ENCODE results near the gene TTLL8. TPM values are rescaled to one million over a fixed set of nuclear protein-coding genes. Genes with fewer than 3 reads are reported as not detected.

The TTLL8 gene
- total RNA-seq, 1 experiment from 2014 or later = not detected

DNA sequence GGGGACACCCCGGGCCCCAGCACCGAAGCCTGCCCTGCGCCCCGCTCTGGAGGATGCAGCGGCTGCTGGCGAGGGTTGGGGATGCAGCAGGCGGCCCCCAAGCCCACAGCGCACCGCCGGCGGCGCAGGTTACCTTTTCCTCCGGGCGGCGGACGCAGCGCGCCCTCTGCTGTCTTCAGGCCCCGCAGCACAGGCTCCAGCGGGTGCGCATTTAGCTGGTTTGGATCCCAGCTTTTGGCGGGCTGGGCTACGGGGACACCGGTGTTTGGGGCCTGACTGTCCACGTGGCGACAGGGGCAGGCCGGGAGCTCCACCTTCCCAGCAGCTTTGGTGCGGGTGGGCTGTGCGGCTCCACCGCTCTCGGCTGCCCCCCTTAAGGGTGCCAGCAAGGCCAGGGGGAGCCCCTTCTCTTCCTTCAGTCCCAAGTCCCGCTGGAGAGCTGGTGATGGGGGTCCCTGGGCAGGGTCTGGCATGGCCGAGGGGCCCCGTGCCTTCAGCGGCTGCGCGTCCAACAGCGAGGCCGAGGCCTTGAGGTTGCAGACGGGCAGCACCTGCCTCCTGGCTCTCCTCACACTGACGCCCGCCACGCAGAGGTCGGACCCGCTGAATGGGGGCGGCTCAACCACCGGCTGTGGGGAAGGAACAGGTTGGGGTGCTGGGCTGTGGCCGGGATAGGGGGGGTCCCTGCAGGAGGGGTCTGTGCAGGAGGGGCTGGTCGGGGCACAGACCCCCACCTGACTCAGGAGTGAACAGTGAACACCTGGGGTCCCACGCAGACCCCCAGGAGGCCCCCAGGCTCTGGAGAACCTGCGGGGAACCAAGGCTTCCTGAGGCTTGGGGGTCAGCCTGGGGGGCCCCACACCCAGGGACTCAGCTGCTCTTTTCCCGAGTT lies 27.6 kb downstream of the TTLL8 start (continued):
- TF ChIP-seq, protein P1, sequence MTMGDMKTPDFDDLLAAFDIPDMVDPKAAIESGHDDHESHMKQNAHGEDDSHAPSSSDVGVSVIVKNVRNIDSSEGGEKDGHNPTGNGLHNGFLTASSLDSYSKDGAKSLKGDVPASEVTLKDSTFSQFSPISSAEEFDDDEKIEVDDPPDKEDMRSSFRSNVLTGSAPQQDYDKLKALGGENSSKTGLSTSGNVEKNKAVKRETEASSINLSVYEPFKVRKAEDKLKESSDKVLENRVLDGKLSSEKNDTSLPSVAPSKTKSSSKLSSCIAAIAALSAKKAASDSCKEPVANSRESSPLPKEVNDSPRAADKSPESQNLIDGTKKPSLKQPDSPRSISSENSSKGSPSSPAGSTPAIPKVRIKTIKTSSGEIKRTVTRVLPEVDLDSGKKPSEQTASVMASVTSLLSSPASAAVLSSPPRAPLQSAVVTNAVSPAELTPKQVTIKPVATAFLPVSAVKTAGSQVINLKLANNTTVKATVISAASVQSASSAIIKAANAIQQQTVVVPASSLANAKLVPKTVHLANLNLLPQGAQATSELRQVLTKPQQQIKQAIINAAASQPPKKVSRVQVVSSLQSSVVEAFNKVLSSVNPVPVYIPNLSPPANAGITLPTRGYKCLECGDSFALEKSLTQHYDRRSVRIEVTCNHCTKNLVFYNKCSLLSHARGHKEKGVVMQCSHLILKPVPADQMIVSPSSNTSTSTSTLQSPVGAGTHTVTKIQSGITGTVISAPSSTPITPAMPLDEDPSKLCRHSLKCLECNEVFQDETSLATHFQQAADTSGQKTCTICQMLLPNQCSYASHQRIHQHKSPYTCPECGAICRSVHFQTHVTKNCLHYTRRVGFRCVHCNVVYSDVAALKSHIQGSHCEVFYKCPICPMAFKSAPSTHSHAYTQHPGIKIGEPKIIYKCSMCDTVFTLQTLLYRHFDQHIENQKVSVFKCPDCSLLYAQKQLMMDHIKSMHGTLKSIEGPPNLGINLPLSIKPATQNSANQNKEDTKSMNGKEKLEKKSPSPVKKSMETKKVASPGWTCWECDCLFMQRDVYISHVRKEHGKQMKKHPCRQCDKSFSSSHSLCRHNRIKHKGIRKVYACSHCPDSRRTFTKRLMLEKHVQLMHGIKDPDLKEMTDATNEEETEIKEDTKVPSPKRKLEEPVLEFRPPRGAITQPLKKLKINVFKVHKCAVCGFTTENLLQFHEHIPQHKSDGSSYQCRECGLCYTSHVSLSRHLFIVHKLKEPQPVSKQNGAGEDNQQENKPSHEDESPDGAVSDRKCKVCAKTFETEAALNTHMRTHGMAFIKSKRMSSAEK (CRISPR knock-in tag; IDR thresholded peaks at IDR 0.05; ENCODE audit: borderline replicate concordance) = no peak
- TF ChIP-seq, protein P2, sequence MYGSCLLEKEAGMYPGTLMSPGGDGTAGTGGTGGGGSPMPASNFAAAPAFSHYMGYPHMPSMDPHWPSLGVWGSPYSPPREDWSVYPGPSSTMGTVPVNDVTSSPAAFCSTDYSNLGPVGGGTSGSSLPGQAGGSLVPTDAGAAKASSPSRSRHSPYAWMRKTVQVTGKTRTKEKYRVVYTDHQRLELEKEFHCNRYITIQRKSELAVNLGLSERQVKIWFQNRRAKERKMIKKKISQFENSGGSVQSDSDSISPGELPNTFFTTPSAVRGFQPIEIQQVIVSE (CRISPR knock-in tag; IDR thresholded peaks at IDR 0.05; ENCODE audit: borderline replicate concordance) = no peak
- TF ChIP-seq, protein P3, sequence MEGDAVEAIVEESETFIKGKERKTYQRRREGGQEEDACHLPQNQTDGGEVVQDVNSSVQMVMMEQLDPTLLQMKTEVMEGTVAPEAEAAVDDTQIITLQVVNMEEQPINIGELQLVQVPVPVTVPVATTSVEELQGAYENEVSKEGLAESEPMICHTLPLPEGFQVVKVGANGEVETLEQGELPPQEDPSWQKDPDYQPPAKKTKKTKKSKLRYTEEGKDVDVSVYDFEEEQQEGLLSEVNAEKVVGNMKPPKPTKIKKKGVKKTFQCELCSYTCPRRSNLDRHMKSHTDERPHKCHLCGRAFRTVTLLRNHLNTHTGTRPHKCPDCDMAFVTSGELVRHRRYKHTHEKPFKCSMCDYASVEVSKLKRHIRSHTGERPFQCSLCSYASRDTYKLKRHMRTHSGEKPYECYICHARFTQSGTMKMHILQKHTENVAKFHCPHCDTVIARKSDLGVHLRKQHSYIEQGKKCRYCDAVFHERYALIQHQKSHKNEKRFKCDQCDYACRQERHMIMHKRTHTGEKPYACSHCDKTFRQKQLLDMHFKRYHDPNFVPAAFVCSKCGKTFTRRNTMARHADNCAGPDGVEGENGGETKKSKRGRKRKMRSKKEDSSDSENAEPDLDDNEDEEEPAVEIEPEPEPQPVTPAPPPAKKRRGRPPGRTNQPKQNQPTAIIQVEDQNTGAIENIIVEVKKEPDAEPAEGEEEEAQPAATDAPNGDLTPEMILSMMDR (IDR thresholded peaks at IDR 0.05) = peak; percentile 63; the same call in 1 of the 2 replicates
- TF ChIP-seq ZNF671 (CRISPR knock-in tag; IDR thresholded peaks at IDR 0.05) (no peak), ZNF138 (CRISPR knock-in tag; conservative IDR thresholded peaks at IDR 0.05) (no peak), KAT7 (CRISPR knock-in tag; IDR thresholded peaks at IDR 0.05; ENCODE audit: borderline replicate concordance) (0 out of 2 replicates have a peak, but pooled peaks have one; percentile 49), RELA (CRISPR knock-in tag; IDR thresholded peaks at IDR 0.05; ENCODE audit: borderline replicate concordance) (no peak), ZNF219 (CRISPR knock-in tag; IDR thresholded peaks at IDR 0.05; ENCODE audit: borderline replicate concordance) (no peak), ATF1 (CRISPR knock-in tag; IDR thresholded peaks at IDR 0.05) (no peak), ZNF396 (CRISPR knock-in tag; IDR thresholded peaks at IDR 0.05; ENCODE audit: borderline replicate concordance) (no peak), ZNF232 (CRISPR knock-in tag; IDR thresholded peaks at IDR 0.05) (no peak), RORB (CRISPR knock-in tag; IDR thresholded peaks at IDR 0.05) (no peak), JAZF1 (CRISPR knock-in tag; IDR thresholded peaks at IDR 0.05) (no peak), OVOL2 (CRISPR knock-in tag; IDR thresholded peaks at IDR 0.05; ENCODE audit: borderline replicate concordance) (no peak), IRF2 (CRISPR knock-in tag; IDR thresholded peaks at IDR 0.05; ENCODE audit: borderline replicate concordance, low read depth) (no peak), PRRX2 (CRISPR knock-in tag; IDR thresholded peaks at IDR 0.05) (no peak)
- TF ChIP-seq, protein P4, sequence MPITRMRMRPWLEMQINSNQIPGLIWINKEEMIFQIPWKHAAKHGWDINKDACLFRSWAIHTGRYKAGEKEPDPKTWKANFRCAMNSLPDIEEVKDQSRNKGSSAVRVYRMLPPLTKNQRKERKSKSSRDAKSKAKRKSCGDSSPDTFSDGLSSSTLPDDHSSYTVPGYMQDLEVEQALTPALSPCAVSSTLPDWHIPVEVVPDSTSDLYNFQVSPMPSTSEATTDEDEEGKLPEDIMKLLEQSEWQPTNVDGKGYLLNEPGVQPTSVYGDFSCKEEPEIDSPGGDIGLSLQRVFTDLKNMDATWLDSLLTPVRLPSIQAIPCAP (CRISPR knock-in tag; IDR thresholded peaks at IDR 0.05) = no peak
- TF ChIP-seq, protein P5, sequence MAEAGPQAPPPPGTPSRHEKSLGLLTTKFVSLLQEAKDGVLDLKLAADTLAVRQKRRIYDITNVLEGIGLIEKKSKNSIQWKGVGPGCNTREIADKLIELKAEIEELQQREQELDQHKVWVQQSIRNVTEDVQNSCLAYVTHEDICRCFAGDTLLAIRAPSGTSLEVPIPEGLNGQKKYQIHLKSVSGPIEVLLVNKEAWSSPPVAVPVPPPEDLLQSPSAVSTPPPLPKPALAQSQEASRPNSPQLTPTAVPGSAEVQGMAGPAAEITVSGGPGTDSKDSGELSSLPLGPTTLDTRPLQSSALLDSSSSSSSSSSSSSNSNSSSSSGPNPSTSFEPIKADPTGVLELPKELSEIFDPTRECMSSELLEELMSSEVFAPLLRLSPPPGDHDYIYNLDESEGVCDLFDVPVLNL (CRISPR knock-in tag; IDR thresholded peaks at IDR 0.05; ENCODE audit: borderline replicate concordance, low read depth) = no peak
- TF ChIP-seq, protein P6, sequence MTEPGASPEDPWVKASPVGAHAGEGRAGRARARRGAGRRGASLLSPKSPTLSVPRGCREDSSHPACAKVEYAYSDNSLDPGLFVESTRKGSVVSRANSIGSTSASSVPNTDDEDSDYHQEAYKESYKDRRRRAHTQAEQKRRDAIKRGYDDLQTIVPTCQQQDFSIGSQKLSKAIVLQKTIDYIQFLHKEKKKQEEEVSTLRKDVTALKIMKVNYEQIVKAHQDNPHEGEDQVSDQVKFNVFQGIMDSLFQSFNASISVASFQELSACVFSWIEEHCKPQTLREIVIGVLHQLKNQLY (CRISPR knock-in tag; IDR thresholded peaks at IDR 0.05) = peak; percentile 65; the same call in 1 of the 2 replicates
- TF ChIP-seq, protein P7, sequence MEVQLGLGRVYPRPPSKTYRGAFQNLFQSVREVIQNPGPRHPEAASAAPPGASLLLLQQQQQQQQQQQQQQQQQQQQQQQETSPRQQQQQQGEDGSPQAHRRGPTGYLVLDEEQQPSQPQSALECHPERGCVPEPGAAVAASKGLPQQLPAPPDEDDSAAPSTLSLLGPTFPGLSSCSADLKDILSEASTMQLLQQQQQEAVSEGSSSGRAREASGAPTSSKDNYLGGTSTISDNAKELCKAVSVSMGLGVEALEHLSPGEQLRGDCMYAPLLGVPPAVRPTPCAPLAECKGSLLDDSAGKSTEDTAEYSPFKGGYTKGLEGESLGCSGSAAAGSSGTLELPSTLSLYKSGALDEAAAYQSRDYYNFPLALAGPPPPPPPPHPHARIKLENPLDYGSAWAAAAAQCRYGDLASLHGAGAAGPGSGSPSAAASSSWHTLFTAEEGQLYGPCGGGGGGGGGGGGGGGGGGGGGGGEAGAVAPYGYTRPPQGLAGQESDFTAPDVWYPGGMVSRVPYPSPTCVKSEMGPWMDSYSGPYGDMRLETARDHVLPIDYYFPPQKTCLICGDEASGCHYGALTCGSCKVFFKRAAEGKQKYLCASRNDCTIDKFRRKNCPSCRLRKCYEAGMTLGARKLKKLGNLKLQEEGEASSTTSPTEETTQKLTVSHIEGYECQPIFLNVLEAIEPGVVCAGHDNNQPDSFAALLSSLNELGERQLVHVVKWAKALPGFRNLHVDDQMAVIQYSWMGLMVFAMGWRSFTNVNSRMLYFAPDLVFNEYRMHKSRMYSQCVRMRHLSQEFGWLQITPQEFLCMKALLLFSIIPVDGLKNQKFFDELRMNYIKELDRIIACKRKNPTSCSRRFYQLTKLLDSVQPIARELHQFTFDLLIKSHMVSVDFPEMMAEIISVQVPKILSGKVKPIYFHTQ (CRISPR knock-in tag; IDR thresholded peaks at IDR 0.05) = no peak
- TF ChIP-seq, protein P8, sequence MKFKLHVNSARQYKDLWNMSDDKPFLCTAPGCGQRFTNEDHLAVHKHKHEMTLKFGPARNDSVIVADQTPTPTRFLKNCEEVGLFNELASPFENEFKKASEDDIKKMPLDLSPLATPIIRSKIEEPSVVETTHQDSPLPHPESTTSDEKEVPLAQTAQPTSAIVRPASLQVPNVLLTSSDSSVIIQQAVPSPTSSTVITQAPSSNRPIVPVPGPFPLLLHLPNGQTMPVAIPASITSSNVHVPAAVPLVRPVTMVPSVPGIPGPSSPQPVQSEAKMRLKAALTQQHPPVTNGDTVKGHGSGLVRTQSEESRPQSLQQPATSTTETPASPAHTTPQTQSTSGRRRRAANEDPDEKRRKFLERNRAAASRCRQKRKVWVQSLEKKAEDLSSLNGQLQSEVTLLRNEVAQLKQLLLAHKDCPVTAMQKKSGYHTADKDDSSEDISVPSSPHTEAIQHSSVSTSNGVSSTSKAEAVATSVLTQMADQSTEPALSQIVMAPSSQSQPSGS (CRISPR knock-in tag; IDR thresholded peaks at IDR 0.05; ENCODE audit: borderline replicate concordance, low read depth) = no peak
- TF ChIP-seq, protein P9, sequence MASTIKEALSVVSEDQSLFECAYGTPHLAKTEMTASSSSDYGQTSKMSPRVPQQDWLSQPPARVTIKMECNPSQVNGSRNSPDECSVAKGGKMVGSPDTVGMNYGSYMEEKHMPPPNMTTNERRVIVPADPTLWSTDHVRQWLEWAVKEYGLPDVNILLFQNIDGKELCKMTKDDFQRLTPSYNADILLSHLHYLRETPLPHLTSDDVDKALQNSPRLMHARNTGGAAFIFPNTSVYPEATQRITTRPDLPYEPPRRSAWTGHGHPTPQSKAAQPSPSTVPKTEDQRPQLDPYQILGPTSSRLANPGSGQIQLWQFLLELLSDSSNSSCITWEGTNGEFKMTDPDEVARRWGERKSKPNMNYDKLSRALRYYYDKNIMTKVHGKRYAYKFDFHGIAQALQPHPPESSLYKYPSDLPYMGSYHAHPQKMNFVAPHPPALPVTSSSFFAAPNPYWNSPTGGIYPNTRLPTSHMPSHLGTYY (CRISPR knock-in tag; IDR thresholded peaks at IDR 0.05) = no peak

Measured in WTC11 (cell line).